Osteoblast (primary cell): ENCODE measurements around the gene RPN2. TPM values are rescaled to one million over a fixed set of nuclear protein-coding genes. Genes with fewer than 3 reads are reported as not detected.

Experiments used
- DNase-seq: peaks from one replicate; pipeline ENCODE4 v3.0.0; 2011; ENCODE audit warnings: low spot score, mixed read lengths; ENCODE audit not compliant: insufficient read length; ENCODE audit errors: missing footprints
- H2AFZ ChIP-seq: 2 replicates; pipeline ENCODE4 v1.6.0; 2011; ENCODE audit warnings: mild to moderate bottlenecking, low read length
- H3K27ac ChIP-seq: 2 replicates; pipeline ENCODE4 v1.5.1; 2011; ENCODE audit warnings: mild to moderate bottlenecking, low read depth, low read length, moderate library complexity
- H3K27me3 ChIP-seq: 2 replicates; pipeline ENCODE4 v1.6.0; 2012; ENCODE audit warnings: mild to moderate bottlenecking, control low read depth, inconsistent platforms, low read length, moderate library complexity; ENCODE audit not compliant: insufficient read depth
- H3K36me3 ChIP-seq: 2 replicates; pipeline ENCODE4 v1.5.1; 2011; ENCODE audit warnings: mild to moderate bottlenecking, low read length, control low read depth, moderate library complexity; ENCODE audit not compliant: insufficient read depth
- H3K4me1 ChIP-seq: 2 replicates; pipeline ENCODE4 v1.5.1; 2011; ENCODE audit warnings: mild to moderate bottlenecking, low read length, control low read depth, moderate library complexity; ENCODE audit not compliant: insufficient read depth
- H3K4me2 ChIP-seq: 2 replicates; pipeline ENCODE4 v1.6.0; 2011; ENCODE audit warnings: mild to moderate bottlenecking, low read length; ENCODE audit not compliant: insufficient read depth
- H3K4me3 ChIP-seq: fragments of 200-600 bp; sonication (generic); 3 replicates; pipeline ENCODE4 v1.5.1; 2012; ENCODE audit warnings: mild to moderate bottlenecking, low read length, inconsistent platforms; ENCODE audit not compliant: insufficient read depth
- H3K79me2 ChIP-seq: 2 replicates; pipeline ENCODE4 v1.6.0; 2012; ENCODE audit warnings: mild to moderate bottlenecking, low read length, control low read depth, inconsistent platforms; ENCODE audit not compliant: insufficient read depth
- H3K9me3 ChIP-seq: 2 replicates; pipeline ENCODE4 v1.5.1; 2011; ENCODE audit warnings: low read depth, low read length, control low read depth
- H4K20me1 ChIP-seq: 2 replicates; pipeline ENCODE4 v1.6.0; 2012; ENCODE audit warnings: mild to moderate bottlenecking, low read length, control low read depth; ENCODE audit not compliant: insufficient read depth
- CTCF ChIP-seq: IDR thresholded peaks from 2 replicates; pipeline ENCODE4 v1.5.1; 2011; ENCODE audit warnings: mild to moderate bottlenecking, low read depth, low read length, moderate library complexity; ENCODE audit errors: extremely low read depth
- total RNA-seq: library from RNA; depleted of rRNA; stranded (reverse); fragments of >200 nt; gene quantifications from 2 replicates; pipeline ENCODE4 v1.2.3, GENCODE V29; 2012

The RPN2 gene
- total RNA-seq, 1 donor = 213 TPM

GRCh38 chr20:37262505-37262904, 83.4 kb downstream of the RPN2 start:
- Histone ChIP-seq H2AFZ (no peak overlapping the region), H3K4me2 (no peak overlapping the region), H3K36me3 (no peaks in the 10 kb centered on the region), H3K27me3 (peaks cover 54% of the 10 kb centered on the region), H3K79me2 (no peaks in the 10 kb centered on the region), H4K20me1 (no peaks in the 10 kb centered on the region), H3K4me3 (no peak overlapping the region), H3K4me1 (no peaks in the 10 kb centered on the region), H3K27ac (no peak overlapping the region), H3K9me3 (no peaks in the 10 kb centered on the region)
- TF ChIP-seq CTCF = no peak
- DNase-seq = no peak

- Histone ChIP-seq H3K27me3 (peaks cover 47% of the 10 kb centered on the region), H3K27ac (no peak overlapping the region), H3K36me3 (no peaks in the 10 kb centered on the region), H3K4me2 (no peak overlapping the region), H3K79me2 (no peaks in the 10 kb centered on the region), H3K4me1 (no peaks in the 10 kb centered on the region), H3K9me3 (no peaks in the 10 kb centered on the region), H4K20me1 (no peaks in the 10 kb centered on the region), H3K4me3 (no peak overlapping the region), H2AFZ (no peak overlapping the region)
- TF ChIP-seq CTCF = no peak
- DNase-seq = no peak
These were observed 84.6 kb downstream of the RPN2 start for GRCh38 chr20:37263686-37264085.

- Histone ChIP-seq H3K27ac (no peak overlapping the region), H3K27me3 (peaks cover 32% of the 10 kb centered on the region), H3K4me2 (no peak overlapping the region), H3K4me1 (no peaks in the 10 kb centered on the region), H3K9me3 (no peaks in the 10 kb centered on the region), H2AFZ (no peak overlapping the region), H3K36me3 (no peaks in the 10 kb centered on the region), H3K79me2 (no peaks in the 10 kb centered on the region), H3K4me3 (no peak overlapping the region), H4K20me1 (no peaks in the 10 kb centered on the region)
- TF ChIP-seq CTCF = no peak
- DNase-seq = no peak
These were observed 86.0 kb downstream of the RPN2 start for GRCh38 chr20:37265152-37265551.

GRCh38 chr20:37266940-37267666, 88.0 kb downstream of the RPN2 start:
- Histone ChIP-seq H3K27me3 (peaks cover 19% of the 10 kb centered on the region), H3K27ac (no peak overlapping the region), H3K9me3 (no peaks in the 10 kb centered on the region), H3K4me2 (no peak overlapping the region), H3K4me1 (no peaks in the 10 kb centered on the region), H3K4me3 (no peak overlapping the region), H2AFZ (no peak overlapping the region), H3K36me3 (no peaks in the 10 kb centered on the region), H4K20me1 (no peaks in the 10 kb centered on the region), H3K79me2 (no peaks in the 10 kb centered on the region)
- no peak for DNase-seq
- TF ChIP-seq CTCF = no peak
